ENCODE data around the gene DNASE1L3.

DNA sequence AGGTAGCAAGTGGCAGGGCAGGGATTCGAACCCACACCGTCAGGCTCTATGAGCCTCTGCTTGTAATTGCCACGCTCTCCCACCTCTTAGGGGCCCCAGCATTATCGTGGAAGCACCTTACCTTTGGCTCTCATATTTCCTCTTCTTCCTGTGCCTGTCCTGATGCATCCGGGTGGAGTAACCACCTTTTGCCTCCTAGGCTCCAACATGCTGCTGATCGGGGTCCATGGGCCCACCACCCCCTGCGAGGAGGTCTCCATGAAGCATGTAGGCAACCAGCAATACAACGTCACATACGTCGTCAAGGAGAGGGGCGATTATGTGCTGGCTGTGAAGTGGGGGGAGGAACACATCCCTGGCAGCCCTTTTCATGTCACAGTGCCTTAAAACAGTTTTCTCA is 40.4 kb downstream of the DNASE1L3 start:
- TF ChIP-seq, protein P1, sequence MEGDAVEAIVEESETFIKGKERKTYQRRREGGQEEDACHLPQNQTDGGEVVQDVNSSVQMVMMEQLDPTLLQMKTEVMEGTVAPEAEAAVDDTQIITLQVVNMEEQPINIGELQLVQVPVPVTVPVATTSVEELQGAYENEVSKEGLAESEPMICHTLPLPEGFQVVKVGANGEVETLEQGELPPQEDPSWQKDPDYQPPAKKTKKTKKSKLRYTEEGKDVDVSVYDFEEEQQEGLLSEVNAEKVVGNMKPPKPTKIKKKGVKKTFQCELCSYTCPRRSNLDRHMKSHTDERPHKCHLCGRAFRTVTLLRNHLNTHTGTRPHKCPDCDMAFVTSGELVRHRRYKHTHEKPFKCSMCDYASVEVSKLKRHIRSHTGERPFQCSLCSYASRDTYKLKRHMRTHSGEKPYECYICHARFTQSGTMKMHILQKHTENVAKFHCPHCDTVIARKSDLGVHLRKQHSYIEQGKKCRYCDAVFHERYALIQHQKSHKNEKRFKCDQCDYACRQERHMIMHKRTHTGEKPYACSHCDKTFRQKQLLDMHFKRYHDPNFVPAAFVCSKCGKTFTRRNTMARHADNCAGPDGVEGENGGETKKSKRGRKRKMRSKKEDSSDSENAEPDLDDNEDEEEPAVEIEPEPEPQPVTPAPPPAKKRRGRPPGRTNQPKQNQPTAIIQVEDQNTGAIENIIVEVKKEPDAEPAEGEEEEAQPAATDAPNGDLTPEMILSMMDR (IDR thresholded peaks at IDR 0.05; ENCODE audit: low read depth, low read length, missing input control): no peak
- TF ChIP-seq SP1 (IDR thresholded peaks at IDR 0.05) (no peak), GABPA (IDR thresholded peaks at IDR 0.05 in 1 of 2, conservative IDR thresholded peaks at IDR 0.05 in 1 of 2) (no peak), YY1 (IDR thresholded peaks at IDR 0.05) (no peak), EGR1 (IDR thresholded peaks at IDR 0.05; ENCODE audit: low read depth in 2 of 2) (no peak), NR2F2 (IDR thresholded peaks at IDR 0.05) (no peak)
- TF ChIP-seq, protein P2, sequence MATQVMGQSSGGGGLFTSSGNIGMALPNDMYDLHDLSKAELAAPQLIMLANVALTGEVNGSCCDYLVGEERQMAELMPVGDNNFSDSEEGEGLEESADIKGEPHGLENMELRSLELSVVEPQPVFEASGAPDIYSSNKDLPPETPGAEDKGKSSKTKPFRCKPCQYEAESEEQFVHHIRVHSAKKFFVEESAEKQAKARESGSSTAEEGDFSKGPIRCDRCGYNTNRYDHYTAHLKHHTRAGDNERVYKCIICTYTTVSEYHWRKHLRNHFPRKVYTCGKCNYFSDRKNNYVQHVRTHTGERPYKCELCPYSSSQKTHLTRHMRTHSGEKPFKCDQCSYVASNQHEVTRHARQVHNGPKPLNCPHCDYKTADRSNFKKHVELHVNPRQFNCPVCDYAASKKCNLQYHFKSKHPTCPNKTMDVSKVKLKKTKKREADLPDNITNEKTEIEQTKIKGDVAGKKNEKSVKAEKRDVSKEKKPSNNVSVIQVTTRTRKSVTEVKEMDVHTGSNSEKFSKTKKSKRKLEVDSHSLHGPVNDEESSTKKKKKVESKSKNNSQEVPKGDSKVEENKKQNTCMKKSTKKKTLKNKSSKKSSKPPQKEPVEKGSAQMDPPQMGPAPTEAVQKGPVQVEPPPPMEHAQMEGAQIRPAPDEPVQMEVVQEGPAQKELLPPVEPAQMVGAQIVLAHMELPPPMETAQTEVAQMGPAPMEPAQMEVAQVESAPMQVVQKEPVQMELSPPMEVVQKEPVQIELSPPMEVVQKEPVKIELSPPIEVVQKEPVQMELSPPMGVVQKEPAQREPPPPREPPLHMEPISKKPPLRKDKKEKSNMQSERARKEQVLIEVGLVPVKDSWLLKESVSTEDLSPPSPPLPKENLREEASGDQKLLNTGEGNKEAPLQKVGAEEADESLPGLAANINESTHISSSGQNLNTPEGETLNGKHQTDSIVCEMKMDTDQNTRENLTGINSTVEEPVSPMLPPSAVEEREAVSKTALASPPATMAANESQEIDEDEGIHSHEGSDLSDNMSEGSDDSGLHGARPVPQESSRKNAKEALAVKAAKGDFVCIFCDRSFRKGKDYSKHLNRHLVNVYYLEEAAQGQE (IDR thresholded peaks at IDR 0.05): no peak
- TF ChIP-seq, protein P3, sequence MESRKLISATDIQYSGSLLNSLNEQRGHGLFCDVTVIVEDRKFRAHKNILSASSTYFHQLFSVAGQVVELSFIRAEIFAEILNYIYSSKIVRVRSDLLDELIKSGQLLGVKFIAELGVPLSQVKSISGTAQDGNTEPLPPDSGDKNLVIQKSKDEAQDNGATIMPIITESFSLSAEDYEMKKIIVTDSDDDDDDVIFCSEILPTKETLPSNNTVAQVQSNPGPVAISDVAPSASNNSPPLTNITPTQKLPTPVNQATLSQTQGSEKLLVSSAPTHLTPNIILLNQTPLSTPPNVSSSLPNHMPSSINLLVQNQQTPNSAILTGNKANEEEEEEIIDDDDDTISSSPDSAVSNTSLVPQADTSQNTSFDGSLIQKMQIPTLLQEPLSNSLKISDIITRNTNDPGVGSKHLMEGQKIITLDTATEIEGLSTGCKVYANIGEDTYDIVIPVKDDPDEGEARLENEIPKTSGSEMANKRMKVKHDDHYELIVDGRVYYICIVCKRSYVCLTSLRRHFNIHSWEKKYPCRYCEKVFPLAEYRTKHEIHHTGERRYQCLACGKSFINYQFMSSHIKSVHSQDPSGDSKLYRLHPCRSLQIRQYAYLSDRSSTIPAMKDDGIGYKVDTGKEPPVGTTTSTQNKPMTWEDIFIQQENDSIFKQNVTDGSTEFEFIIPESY (IDR thresholded peaks at IDR 0.05): no peak
